ENCODE measurements around the gene IFT22. TPM values are rescaled to one million over a fixed set of nuclear protein-coding genes. Genes with fewer than 3 reads are reported as not detected.
A peak's percentile ranks its signal among the peaks of the same experiment; 100 is the strongest.
"Not testable (repeated sequence)": the region's sequence is repeated elsewhere in the genome, so short reads cannot be mapped to it uniquely, and the experiment has no call there.

Gene IFT22
- total RNA-seq, 1 experiment from 2014 or later: 44.5 TPM

GRCh38 chr7:101315336-101315735 lies 6.3 kb downstream of the IFT22 start:
- DNase-seq (ENCODE audit: low read depth): peak; percentile 57

GRCh38 chr7:101308245-101309085 lies 13.1 kb downstream of the IFT22 start:
- DNase-seq (ENCODE audit: low read depth): no peak

GRCh38 chr7:101306307-101306706 lies 15.3 kb downstream of the IFT22 start:
- no peak for DNase-seq (ENCODE audit: low read depth)

- DNase-seq (ENCODE audit: low read depth): no peak
These were observed 18.4 kb downstream of the IFT22 start for GRCh38 chr7:101303102-101303701.

GRCh38 chr7:101302641-101303101 lies 18.9 kb downstream of the IFT22 start:
- no peak for DNase-seq (ENCODE audit: low read depth)

GRCh38 chr7:101300465-101301376 lies 20.9 kb downstream of the IFT22 start:
- DNase-seq (ENCODE audit: low read depth): no peak

GRCh38 chr7:101299511-101300464 lies 21.8 kb downstream of the IFT22 start:
- DNase-seq (ENCODE audit: low read depth): no peak

- DNase-seq (ENCODE audit: low read depth): no peak
These were observed 26.8 kb downstream of the IFT22 start for GRCh38 chr7:101294832-101295121.

GRCh38 chr7:101294039-101294831 lies 27.4 kb downstream of the IFT22 start:
- DNase-seq (ENCODE audit: low read depth): no peak

- not testable (repeated sequence) for DNase-seq (ENCODE audit: low read depth)
These were observed 28.3 kb downstream of the IFT22 start for GRCh38 chr7:101293069-101294021.

GRCh38 chr7:101292566-101292965 lies 29.0 kb downstream of the IFT22 start:
- DNase-seq (ENCODE audit: low read depth): not testable (repeated sequence)

GRCh38 chr7:101290186-101291037 lies 31.2 kb downstream of the IFT22 start:
- DNase-seq (ENCODE audit: low read depth): peak; percentile 40

- not testable (repeated sequence) for DNase-seq (ENCODE audit: low read depth)
These were observed 31.9 kb downstream of the IFT22 start for GRCh38 chr7:101289687-101290086.

- DNase-seq (ENCODE audit: low read depth): no peak
These were observed 33.2 kb downstream of the IFT22 start for GRCh38 chr7:101288439-101288838.

- no peak for DNase-seq (ENCODE audit: low read depth)
These were observed 34.6 kb downstream of the IFT22 start for GRCh38 chr7:101287032-101287431.

GRCh38 chr7:101285880-101286279 lies 35.7 kb downstream of the IFT22 start:
- not testable (repeated sequence) for DNase-seq (ENCODE audit: low read depth)

- DNase-seq (ENCODE audit: low read depth): no peak
These were observed 36.4 kb downstream of the IFT22 start for GRCh38 chr7:101285171-101285570.

GRCh38 chr7:101280912-101281311 lies 40.7 kb downstream of the IFT22 start:
- not testable (repeated sequence) for DNase-seq (ENCODE audit: low read depth)
